ENCODE results near the gene PTPRJ. TPM values are rescaled to one million over a fixed set of nuclear protein-coding genes. Genes with fewer than 3 reads are reported as not detected.

Gene PTPRJ
- total RNA-seq, 1 donor from 2014 or later = 22.9 TPM

DNA sequence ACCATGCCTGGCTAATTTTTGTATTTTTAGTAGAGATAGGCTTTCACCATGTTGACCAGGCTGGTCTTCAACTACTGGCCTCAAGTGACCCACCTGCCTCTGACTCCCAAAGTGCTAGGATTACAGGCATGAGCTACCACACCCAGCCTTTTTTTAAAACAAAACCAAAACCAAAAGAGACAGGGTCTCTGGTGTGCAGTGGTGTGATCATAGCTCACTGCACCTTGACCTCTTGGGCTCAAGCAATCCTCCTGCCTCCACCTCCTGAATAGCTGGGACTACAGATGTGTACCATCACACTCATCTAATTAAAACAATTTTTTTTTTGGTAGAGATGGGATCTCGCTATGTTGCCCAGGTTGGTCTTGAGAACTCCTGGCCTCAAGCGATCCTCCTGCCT is 77.7 kb downstream of the PTPRJ start:
- TF ChIP-seq EZH2 (IDR thresholded peaks at IDR 0.05; ENCODE audit: insufficient read depth, low read length) = no peak
- TF ChIP-seq, protein P1, sequence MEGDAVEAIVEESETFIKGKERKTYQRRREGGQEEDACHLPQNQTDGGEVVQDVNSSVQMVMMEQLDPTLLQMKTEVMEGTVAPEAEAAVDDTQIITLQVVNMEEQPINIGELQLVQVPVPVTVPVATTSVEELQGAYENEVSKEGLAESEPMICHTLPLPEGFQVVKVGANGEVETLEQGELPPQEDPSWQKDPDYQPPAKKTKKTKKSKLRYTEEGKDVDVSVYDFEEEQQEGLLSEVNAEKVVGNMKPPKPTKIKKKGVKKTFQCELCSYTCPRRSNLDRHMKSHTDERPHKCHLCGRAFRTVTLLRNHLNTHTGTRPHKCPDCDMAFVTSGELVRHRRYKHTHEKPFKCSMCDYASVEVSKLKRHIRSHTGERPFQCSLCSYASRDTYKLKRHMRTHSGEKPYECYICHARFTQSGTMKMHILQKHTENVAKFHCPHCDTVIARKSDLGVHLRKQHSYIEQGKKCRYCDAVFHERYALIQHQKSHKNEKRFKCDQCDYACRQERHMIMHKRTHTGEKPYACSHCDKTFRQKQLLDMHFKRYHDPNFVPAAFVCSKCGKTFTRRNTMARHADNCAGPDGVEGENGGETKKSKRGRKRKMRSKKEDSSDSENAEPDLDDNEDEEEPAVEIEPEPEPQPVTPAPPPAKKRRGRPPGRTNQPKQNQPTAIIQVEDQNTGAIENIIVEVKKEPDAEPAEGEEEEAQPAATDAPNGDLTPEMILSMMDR (IDR thresholded peaks at IDR 0.05; ENCODE audit: insufficient read depth, low read depth, low read length) = no peak
- peaks cover 33% of the 10 kb centered on the region for H3K4me1 ChIP-seq (ENCODE audit: insufficient read depth, low read length)
- DNase-seq (ENCODE audit: low read depth) = no peak
- no peaks in the 10 kb centered on the region for H3K27me3 ChIP-seq (ENCODE audit: insufficient read depth, low read length)
- no peaks in the 10 kb centered on the region for H3K9me3 ChIP-seq (ENCODE audit: insufficient read depth, low read depth, low read length)
- no peak overlapping the region for H3K4me3 ChIP-seq (ENCODE audit: insufficient read depth, low read depth, low read length)
- H3K79me2 ChIP-seq (ENCODE audit: insufficient read depth, low read length) = peaks cover 55% of the 10 kb centered on the region
- no peak overlapping the region for H3K4me2 ChIP-seq (ENCODE audit: low read length)
- no peak overlapping the region for H2AFZ ChIP-seq (ENCODE audit: low read depth, low read length)
- FAIRE-seq = no peak
- H3K27me3 Mint-ChIP-seq (ENCODE audit: low read depth, unreplicated experiment) = no peaks in the 10 kb centered on the region
- peaks cover 13% of the 10 kb centered on the region for H4K20me1 ChIP-seq (ENCODE audit: insufficient read depth, low read length)
- H3K36me3 Mint-ChIP-seq (ENCODE audit: low read depth, unreplicated experiment) = peaks cover 2% of the 10 kb centered on the region
- H3K4me1 Mint-ChIP-seq (ENCODE audit: low read depth, unreplicated experiment) = peaks cover 28% of the 10 kb centered on the region
- no peak overlapping the region for H3K4me3 Mint-ChIP-seq (ENCODE audit: unreplicated experiment)
- H3K27ac ChIP-seq (ENCODE audit: low read depth, low read length) = no peak overlapping the region
- H3K36me3 ChIP-seq (ENCODE audit: insufficient read depth, low read length) = no peaks in the 10 kb centered on the region
- no peaks in the 10 kb centered on the region for H3K9me3 Mint-ChIP-seq (ENCODE audit: unreplicated experiment)
- H3K9ac ChIP-seq (ENCODE audit: low read length) = no peak overlapping the region
- no peak overlapping the region for H3K27ac Mint-ChIP-seq (ENCODE audit: unreplicated experiment)

DNA sequence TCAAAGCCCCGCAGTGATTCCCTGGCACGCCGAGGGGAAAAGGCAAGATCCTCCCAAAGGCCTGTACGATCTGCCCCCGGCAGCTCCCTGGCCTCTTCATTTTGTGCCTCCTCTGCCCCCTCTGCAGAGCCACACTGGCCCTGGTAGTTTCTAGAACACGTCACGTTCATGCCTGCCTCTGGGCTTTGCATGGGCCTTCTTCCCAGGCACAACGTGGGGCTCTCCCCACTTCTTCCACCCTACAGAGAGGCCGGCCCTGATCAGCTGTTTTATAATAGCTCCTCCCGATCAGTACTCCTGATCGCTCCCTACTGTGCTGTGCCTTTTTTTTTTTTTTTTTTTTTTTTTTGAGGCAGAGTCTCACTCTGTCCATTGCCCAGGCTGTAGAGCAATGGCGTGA is 78.4 kb downstream of the PTPRJ start:
- H3K9me3 Mint-ChIP-seq (ENCODE audit: unreplicated experiment) = no peaks in the 10 kb centered on the region
- peaks cover 39% of the 10 kb centered on the region for H3K4me1 ChIP-seq (ENCODE audit: insufficient read depth, low read length)
- TF ChIP-seq, protein P1 (IDR thresholded peaks at IDR 0.05; ENCODE audit: insufficient read depth, low read depth, low read length) = no peak
- TF ChIP-seq EZH2 (IDR thresholded peaks at IDR 0.05; ENCODE audit: insufficient read depth, low read length) = no peak
- H3K4me3 ChIP-seq (ENCODE audit: insufficient read depth, low read depth, low read length) = no peak overlapping the region
- H3K4me2 ChIP-seq (ENCODE audit: low read length) = no peak overlapping the region
- peaks cover 13% of the 10 kb centered on the region for H4K20me1 ChIP-seq (ENCODE audit: insufficient read depth, low read length)
- no peaks in the 10 kb centered on the region for H3K27me3 Mint-ChIP-seq (ENCODE audit: low read depth, unreplicated experiment)
- H3K36me3 ChIP-seq (ENCODE audit: insufficient read depth, low read length) = no peaks in the 10 kb centered on the region
- H3K36me3 Mint-ChIP-seq (ENCODE audit: low read depth, unreplicated experiment) = peaks cover 2% of the 10 kb centered on the region
- H3K9ac ChIP-seq (ENCODE audit: low read length) = no peak overlapping the region
- H3K9me3 ChIP-seq (ENCODE audit: insufficient read depth, low read depth, low read length) = no peaks in the 10 kb centered on the region
- H2AFZ ChIP-seq (ENCODE audit: low read depth, low read length) = no peak overlapping the region
- no peak overlapping the region for H3K27ac ChIP-seq (ENCODE audit: low read depth, low read length)
- no peak overlapping the region for H3K27ac Mint-ChIP-seq (ENCODE audit: unreplicated experiment)
- no peaks in the 10 kb centered on the region for H3K27me3 ChIP-seq (ENCODE audit: insufficient read depth, low read length)
- FAIRE-seq (no peak), DNase-seq (ENCODE audit: low read depth) (no peak)
- H3K4me3 Mint-ChIP-seq (ENCODE audit: unreplicated experiment) = no peak overlapping the region
- H3K79me2 ChIP-seq (ENCODE audit: insufficient read depth, low read length) = peaks cover 53% of the 10 kb centered on the region
- H3K4me1 Mint-ChIP-seq (ENCODE audit: low read depth, unreplicated experiment) = peaks cover 33% of the 10 kb centered on the region

DNA sequence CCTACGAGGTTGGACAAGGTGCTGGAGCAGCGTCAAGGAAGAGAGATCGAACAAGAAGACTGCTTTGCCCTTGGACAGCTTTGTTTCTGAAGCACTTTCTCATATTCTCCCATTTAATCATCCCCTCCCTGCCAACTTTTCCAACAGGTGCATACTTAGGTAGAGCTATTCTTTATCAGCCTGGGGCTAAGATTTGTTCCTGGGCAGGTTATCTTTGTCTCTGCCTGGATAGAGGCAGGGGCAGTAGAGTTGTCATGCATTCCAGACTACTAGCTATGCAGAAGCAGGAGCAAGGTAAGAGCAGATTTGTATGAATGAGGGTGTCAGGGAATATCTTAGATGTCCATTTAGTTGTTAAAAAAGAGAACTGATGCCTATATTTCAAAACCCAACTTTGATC is 82.3 kb downstream of the PTPRJ start:
- Histone ChIP-seq H4K20me1 (ENCODE audit: insufficient read depth, low read length) (no peaks in the 10 kb centered on the region), H3K79me2 (ENCODE audit: insufficient read depth, low read length) (peaks cover 43% of the 10 kb centered on the region), H3K27me3 (ENCODE audit: insufficient read depth, low read length) (no peaks in the 10 kb centered on the region), H3K36me3 (ENCODE audit: insufficient read depth, low read length) (no peaks in the 10 kb centered on the region), H3K4me3 (ENCODE audit: insufficient read depth, low read depth, low read length) (no peak overlapping the region), H3K27ac (ENCODE audit: low read depth, low read length) (peak overlapping the region; percentile 97), H3K9me3 (ENCODE audit: insufficient read depth, low read depth, low read length) (no peaks in the 10 kb centered on the region), H3K4me2 (ENCODE audit: low read length) (no peak overlapping the region), H3K4me1 (ENCODE audit: insufficient read depth, low read length) (peaks cover 38% of the 10 kb centered on the region), H3K9ac (ENCODE audit: low read length) (no peak overlapping the region), H2AFZ (ENCODE audit: low read depth, low read length) (no peak overlapping the region)
- Mint-ChIP-seq H3K4me3 (ENCODE audit: unreplicated experiment) (no peak overlapping the region), H3K36me3 (ENCODE audit: low read depth, unreplicated experiment) (peaks cover 2% of the 10 kb centered on the region), H3K4me1 (ENCODE audit: low read depth, unreplicated experiment) (peaks cover 28% of the 10 kb centered on the region), H3K27ac (ENCODE audit: unreplicated experiment) (peak overlapping the region; percentile 91), H3K9me3 (ENCODE audit: unreplicated experiment) (no peaks in the 10 kb centered on the region), H3K27me3 (ENCODE audit: low read depth, unreplicated experiment) (no peaks in the 10 kb centered on the region)
- DNase-seq (ENCODE audit: low read depth) (no peak), FAIRE-seq (no peak)
- TF ChIP-seq, protein P1 (IDR thresholded peaks at IDR 0.05; ENCODE audit: insufficient read depth, low read depth, low read length) = no peak
- TF ChIP-seq EZH2 (IDR thresholded peaks at IDR 0.05; ENCODE audit: insufficient read depth, low read length) = no peak

All from astrocyte (in vitro differentiated cells and primary cell).